ENCODE data around the gene CCDC136. TPM values are rescaled to one million over a fixed set of nuclear protein-coding genes. Genes with fewer than 3 reads are reported as not detected.
A peak's percentile ranks its signal among the peaks of the same experiment; 100 is the strongest.

The CCDC136 gene
- polyA plus RNA-seq, 1 of the 3 experiments (the other 2 are of a cell fraction), result 48.4 TPM

GRCh38 chr7:128830231-128831177 is 38.7 kb downstream of the CCDC136 start, which contains the start of gene FLNC:
TSS of gene FLNC (plus strand) at chr7:128830406. CDS start at chr7:128830638, 232 bp downstream.
- WGBS (ENCODE audit: low lambda C conversion rate), result 38% methylated on average over 56 of the region's 109 CpGs
- Histone ChIP-seq H3K27me3 (ENCODE audit: insufficient read depth) (no peaks in the 10 kb centered on the region), H3K9ac (peak within 1 kb of the TSS; percentile 84), H3K79me2 (ENCODE audit: insufficient read depth) (peaks cover 52% of the 10 kb centered on the region), H3K9me3 (no peaks in the 10 kb centered on the region), H2AFZ (ENCODE audit: low read depth) (peak within 1 kb of the TSS; percentile 63; the same call in 1 of the 2 replicates), H3K4me1 (ENCODE audit: control insufficient read depth in 1 of 2, insufficient read depth in 2 of 2, low read depth in 1 of 2, low read length in 1 of 2) (peaks cover 39 to 43% of the 10 kb centered on the region in 2 experiments; a peak in 3 of 4 replicates), H3K9me2 (no peaks in the 10 kb centered on the region), H3K27ac (ENCODE audit: low read depth in 2 of 2, low read length in 1 of 2) (peak within 1 kb of the TSS; percentile 50 to 98), H3F3A (replicated peaks; ENCODE audit: insufficient read depth) (peaks cover 53% of the 10 kb centered on the region), H3K4me2 (peak within 1 kb of the TSS; percentile 99), H3K4me3 (ENCODE audit: low read depth in 2 of 2, low read length in 1 of 2) (peak within 1 kb of the TSS; percentile 68 to 90), H4K20me1 (ENCODE audit: insufficient read depth) (peaks cover 40% of the 10 kb centered on the region), H3K36me3 (replicated peaks in 1 of 2; ENCODE audit: control insufficient read depth in 1 of 2, insufficient read depth in 2 of 2, low read length in 1 of 2) (peaks cover 6 to 8% of the 10 kb centered on the region in 2 experiments)
- ChIA-PET CTCF (interaction anchor here (1.0 to 2.4 kb wide), 7 partner anchors 12 to 333 kb away, joined by 4 to 10 read pairs (median 7); partner anchors contain the start of gene ATP6V1F), POLR2A (interaction anchor here (1.2 kb wide), 2 partner anchors 12 to 15 kb away, joined by 3 read pairs; no protein-coding TSS in a partner anchor)
- DNase-seq, result peak; percentile 90
- TF ChIP-seq MAX (IDR thresholded peaks at IDR 0.05; ENCODE audit: low read depth) (peak; percentile 52; the same call in 1 of the 2 replicates), NFIC (IDR thresholded peaks at IDR 0.05; ENCODE audit: borderline replicate concordance) (no peak), JUND (IDR thresholded peaks at IDR 0.05) (no peak), GATA2 (CRISPR knock-in tag; IDR thresholded peaks at IDR 0.05) (no peak), POLR2AphosphoS5 (IDR thresholded peaks at IDR 0.05; ENCODE audit: low read depth, low read length) (peak; percentile 93), USF1 (IDR thresholded peaks at IDR 0.05; ENCODE audit: borderline replicate concordance, low read depth) (no peak), RAD21 (IDR thresholded peaks at IDR 0.05; ENCODE audit: low read length) (no peak), TEAD4 (IDR thresholded peaks at IDR 0.05; ENCODE audit: borderline replicate concordance, insufficient read depth) (peak; percentile 83; the same call in 1 of the 2 replicates), SIN3A (IDR thresholded peaks at IDR 0.05; ENCODE audit: borderline replicate concordance, low read depth, low read length) (peak; percentile 69; the same call in 1 of the 2 replicates), RFX5 (IDR thresholded peaks at IDR 0.05; ENCODE audit: low read length) (no peak), NRF1 (IDR thresholded peaks at IDR 0.05; ENCODE audit: low read depth, low read length) (no peak), SMC3 (IDR thresholded peaks at IDR 0.05; ENCODE audit: low read depth, low read length) (no peak), EP300 (IDR thresholded peaks at IDR 0.05; ENCODE audit: borderline replicate concordance in 1 of 2, low read depth in 1 of 2, low read length in 1 of 2) (no peak), TAF1 (IDR thresholded peaks at IDR 0.05; ENCODE audit: borderline replicate concordance, low read depth, low read length) (peak; percentile 80), GABPA (IDR thresholded peaks at IDR 0.05; ENCODE audit: low read depth) (no peak), RXRA (IDR thresholded peaks at IDR 0.05; ENCODE audit: borderline replicate concordance, low read depth) (no peak), YY1 (IDR thresholded peaks at IDR 0.05; ENCODE audit: low read depth) (no peak), TCF12 (IDR thresholded peaks at IDR 0.05) (no peak), CHD2 (IDR thresholded peaks at IDR 0.05; ENCODE audit: low read length, partially characterized antibody) (no peak), RCOR1 (IDR thresholded peaks at IDR 0.05; ENCODE audit: low read length) (no peak), FOXM1 (IDR thresholded peaks at IDR 0.05; ENCODE audit: low read depth) (no peak; the same call in 1 of the 2 replicates), MXI1 (IDR thresholded peaks at IDR 0.05; ENCODE audit: low read depth, low read length) (no peak), FOXJ3 (CRISPR knock-in tag; IDR thresholded peaks at IDR 0.05) (no peak), ELF1 (IDR thresholded peaks at IDR 0.05) (no peak), MEF2A (IDR thresholded peaks at IDR 0.05; ENCODE audit: borderline replicate concordance, low read depth) (no peak), EZH2phosphoT487 (IDR thresholded peaks at IDR 0.05; ENCODE audit: borderline replicate concordance, low read depth) (no peak), REST (IDR thresholded peaks at IDR 0.05; ENCODE audit: low read depth, low read length) (0 out of 2 replicates have a peak, but pooled peaks have one; percentile 23), PBX3 (IDR thresholded peaks at IDR 0.05) (no peak), FOSL2 (IDR thresholded peaks at IDR 0.05; ENCODE audit: borderline replicate concordance, low read depth) (peak; percentile 14; the same call in 1 of the 2 replicates)
